ENCODE data around the gene RABGAP1L.

- TF ChIP-seq CTCF (conservative IDR thresholded peaks at IDR 0.05) (no peak), ZFX (IDR thresholded peaks at IDR 0.05) (no peak)
Measured at GRCh38 chr1:174748586-174748985, 589.3 kb downstream of the RABGAP1L start.

All from C4-2B (cell line).